ENCODE data around the gene CAB39.

DNA sequence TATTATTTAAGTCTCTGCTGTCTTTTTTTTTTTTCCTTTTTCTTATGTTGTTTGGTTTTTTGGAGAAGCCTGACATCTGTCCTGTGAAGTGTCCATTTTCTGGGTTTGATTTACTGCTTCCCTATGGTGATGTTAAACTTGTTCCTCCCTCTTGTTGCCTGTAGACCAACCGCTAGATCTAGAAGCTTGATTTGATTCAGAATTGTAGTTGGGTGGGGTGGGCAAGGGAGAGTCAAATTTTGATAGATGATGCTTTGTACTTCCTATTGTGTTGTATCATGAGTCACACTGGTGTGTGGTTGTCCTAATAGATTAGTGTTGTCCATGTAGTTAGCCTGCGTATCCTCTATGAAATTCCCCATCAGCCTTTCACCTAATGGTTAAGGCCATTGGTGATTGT is 35.4 kb downstream of the CAB39 start:
- TF ChIP-seq POLR2A (IDR thresholded peaks at IDR 0.05), result no peak
- TF ChIP-seq, protein P1, sequence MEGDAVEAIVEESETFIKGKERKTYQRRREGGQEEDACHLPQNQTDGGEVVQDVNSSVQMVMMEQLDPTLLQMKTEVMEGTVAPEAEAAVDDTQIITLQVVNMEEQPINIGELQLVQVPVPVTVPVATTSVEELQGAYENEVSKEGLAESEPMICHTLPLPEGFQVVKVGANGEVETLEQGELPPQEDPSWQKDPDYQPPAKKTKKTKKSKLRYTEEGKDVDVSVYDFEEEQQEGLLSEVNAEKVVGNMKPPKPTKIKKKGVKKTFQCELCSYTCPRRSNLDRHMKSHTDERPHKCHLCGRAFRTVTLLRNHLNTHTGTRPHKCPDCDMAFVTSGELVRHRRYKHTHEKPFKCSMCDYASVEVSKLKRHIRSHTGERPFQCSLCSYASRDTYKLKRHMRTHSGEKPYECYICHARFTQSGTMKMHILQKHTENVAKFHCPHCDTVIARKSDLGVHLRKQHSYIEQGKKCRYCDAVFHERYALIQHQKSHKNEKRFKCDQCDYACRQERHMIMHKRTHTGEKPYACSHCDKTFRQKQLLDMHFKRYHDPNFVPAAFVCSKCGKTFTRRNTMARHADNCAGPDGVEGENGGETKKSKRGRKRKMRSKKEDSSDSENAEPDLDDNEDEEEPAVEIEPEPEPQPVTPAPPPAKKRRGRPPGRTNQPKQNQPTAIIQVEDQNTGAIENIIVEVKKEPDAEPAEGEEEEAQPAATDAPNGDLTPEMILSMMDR (IDR thresholded peaks at IDR 0.05), result no peak
